ENCODE data around the gene SPOP. TPM values are rescaled to one million over a fixed set of nuclear protein-coding genes. Genes with fewer than 3 reads are reported as not detected.
"Not testable (repeated sequence)": the region's sequence is repeated elsewhere in the genome, so short reads cannot be mapped to it uniquely, and the experiment has no call there.

SPOP gene
- total RNA-seq, 1 donor from 2014 or later, result 44.2 TPM

- DNase-seq (ENCODE audit: low spot score), result peak; percentile 84
Observed at GRCh38 chr17:49554694-49555494, 123.0 kb downstream of the SPOP start.

DNA sequence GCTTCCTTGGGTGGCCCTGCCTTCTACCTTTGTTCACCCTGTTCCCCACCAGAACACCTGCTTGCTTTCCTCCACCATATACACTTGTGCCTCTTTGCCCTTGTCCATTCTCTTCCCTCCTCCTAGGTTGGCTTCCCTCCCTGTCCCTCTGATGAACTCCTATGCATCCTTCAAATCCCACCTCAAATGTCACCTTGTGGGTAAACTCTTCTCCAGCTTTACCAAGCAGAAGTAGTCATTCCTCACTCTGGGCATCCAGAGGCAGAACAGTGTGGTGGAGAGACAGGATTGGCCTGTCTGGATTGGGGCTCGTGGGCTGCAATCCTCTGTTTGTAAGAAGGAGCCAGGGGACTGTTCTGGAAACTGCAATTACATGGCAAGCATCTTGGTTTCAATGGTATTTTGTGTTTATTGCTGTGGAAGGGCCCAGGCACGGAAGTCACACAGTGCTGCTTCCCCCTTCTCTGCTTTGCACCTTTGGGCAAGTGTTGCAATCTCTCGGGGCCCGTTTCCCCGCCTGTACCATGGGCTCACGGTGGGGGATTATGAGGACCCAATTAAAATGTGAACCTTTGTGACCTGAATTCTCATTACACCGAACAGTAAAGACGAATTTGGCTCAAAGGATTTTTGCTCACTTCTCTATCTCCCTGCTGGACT, 124.1 kb downstream of the SPOP start:
- peak; percentile 24 for DNase-seq (ENCODE audit: low spot score)

GRCh38 chr17:49552070-49552751, 125.7 kb downstream of the SPOP start:
- peak; percentile 79 for DNase-seq (ENCODE audit: low spot score)

GRCh38 chr17:49551221-49552069, 126.5 kb downstream of the SPOP start:
- DNase-seq (ENCODE audit: low spot score), result peak; percentile 85

- DNase-seq (ENCODE audit: low spot score), result not testable (repeated sequence)
Observed at GRCh38 chr17:49550764-49551163, 127.1 kb downstream of the SPOP start.

DNA sequence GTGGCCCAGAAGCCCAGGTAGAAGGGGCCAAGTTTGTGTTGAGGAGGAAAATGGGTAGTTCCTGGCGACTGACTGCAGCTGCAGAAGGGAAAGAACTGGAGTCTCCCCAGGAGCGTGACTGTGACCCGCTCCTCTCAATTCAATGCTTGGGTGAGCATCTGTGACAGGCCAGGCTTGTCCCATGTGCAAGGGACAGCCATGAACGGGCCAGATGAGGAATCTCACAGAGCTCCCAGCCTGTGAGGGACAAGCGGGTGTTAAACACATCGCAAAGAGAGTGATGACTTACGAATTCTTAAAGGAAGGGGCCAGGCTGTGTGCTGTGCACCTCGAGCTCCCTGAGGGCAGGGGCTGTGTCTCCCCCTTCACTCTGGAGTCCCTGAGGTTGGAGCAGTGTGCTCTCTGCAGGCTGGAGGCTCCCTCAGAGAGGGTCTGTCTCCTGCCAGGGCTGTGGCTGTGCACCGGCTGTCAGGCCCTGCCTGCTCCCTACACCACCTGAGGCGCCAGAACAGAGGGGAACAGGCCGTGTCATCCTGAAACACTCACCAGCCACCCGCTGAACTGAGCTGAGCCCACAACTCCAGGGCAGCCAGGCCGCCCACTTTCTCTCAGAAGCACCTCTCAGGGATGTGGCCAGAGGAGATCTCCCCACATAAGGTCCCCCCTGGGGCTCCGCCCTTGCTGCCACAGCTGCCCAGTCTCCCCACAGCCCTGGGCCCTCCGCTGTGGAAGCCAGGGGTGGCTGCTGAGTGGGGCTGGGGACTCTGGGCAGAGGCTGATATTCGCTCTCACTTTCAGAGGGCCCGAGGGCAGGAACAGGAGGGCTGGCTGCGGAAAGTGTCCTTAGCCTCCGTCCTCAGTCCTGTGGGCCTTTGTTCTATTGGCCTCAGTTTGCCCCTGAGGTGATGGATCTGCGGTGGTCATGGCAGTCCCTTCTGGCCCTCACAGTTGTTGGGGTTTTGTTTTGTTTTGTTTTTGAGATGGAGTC, 127.9 kb downstream of the SPOP start:
- peak; percentile 72 for DNase-seq (ENCODE audit: low spot score)

- peak; percentile 62 for DNase-seq (ENCODE audit: low spot score)
Observed at GRCh38 chr17:49549311-49549605, 128.6 kb downstream of the SPOP start.

Other genes starting within 250 kb of the SPOP start
- 42.0 TPM for gene NGFR, start 182.8 kb downstream of the SPOP start, total RNA-seq
- gene NXPH3, start 102.2 kb downstream of the SPOP start, total RNA-seq, result 3.8 TPM
- 44.5 TPM for gene SLC35B1, start 29.9 kb upstream of the SPOP start, total RNA-seq
- gene FAM117A, start 86.0 kb upstream of the SPOP start, total RNA-seq, result 5.9 TPM
- gene KAT7, start 110.6 kb upstream of the SPOP start, total RNA-seq, result 34.9 TPM
- not detected for gene TAC4, start 170.0 kb upstream of the SPOP start, total RNA-seq

Measured in mesenteric fat pad (tissue), 1 donor.